BJ (cell line): Measurements from ENCODE around the gene ROR1. TPM values are rescaled to one million over a fixed set of nuclear protein-coding genes. Genes with fewer than 3 reads are reported as not detected.

Source experiments
- CTCF ChIA-PET: fragments of 350-600 bp; formaldehyde crosslinking; extraction: SDS; loops from one replicate; lab custom pipeline; 2021; ENCODE audit warnings: antibody characterized with exemption, inconsistent platforms; lab: Yijun Ruan, JAX
- POLR2A ChIA-PET: fragments of 300-600 bp; sonication (Branson Sonifier 250); formaldehyde crosslinking; extraction: SDS; loops from one replicate; lab custom pipeline; 2021; ENCODE audit warnings: antibody characterized with exemption; lab: Charles Lee
- DNase-seq: peaks from one replicate; pipeline ENCODE4 v3.0.0-alpha.2; 2011; ENCODE audit warnings: low read depth
- H3K27me3 ChIP-seq: 2 replicates; pipeline ENCODE4 v1.6.0; 2011; ENCODE audit warnings: low read length; ENCODE audit not compliant: control insufficient read depth, insufficient read depth
- H3K36me3 ChIP-seq: 2 replicates; pipeline ENCODE4 v1.5.1; 2011; ENCODE audit warnings: low read length; ENCODE audit not compliant: control insufficient read depth, insufficient read depth
- H3K4me3 ChIP-seq: 2 replicates; pipeline ENCODE4 v1.5.1; 2011; ENCODE audit warnings: low read depth, mild to moderate bottlenecking, control low read depth, low read length
- polyA minus RNA-seq: library from RNA; depleted of rRNA, polyadenylated mRNA; stranded (reverse); fragments of >200 nt; gene quantifications from 2 replicates; pipeline ENCODE4 v1.2.3, GENCODE V29; 2011; rRNA and poly(A)+ RNA removed
- polyA plus RNA-seq: library from polyadenylated mRNA; depleted of rRNA; stranded (reverse); fragments of >200 nt; gene quantifications from 2 replicates; pipeline ENCODE4 v1.2.3, GENCODE V29; 2011; rRNA removed
- TF ChIP-seq, protein P1 (sequence below): IDR thresholded peaks from 2 replicates; pipeline ENCODE4 v1.5.1; 2011; ENCODE audit warnings: low read depth, mild to moderate bottlenecking, control low read depth, inconsistent platforms, low read length, moderate library complexity; ENCODE audit not compliant: insufficient read depth

The ROR1 gene
- polyA plus RNA-seq (4.4 and 4.6 TPM in 2 replicates), polyA minus RNA-seq (5.2 and 6.1 TPM in 2 replicates)

- POLR2A ChIA-PET, result interaction anchor here (0.7 kb wide), 1 partner anchor 287 kb away, joined by 10 read pairs; no protein-coding TSS in a partner anchor
- Histone ChIP-seq H3K27me3 (peaks cover 11% of the 10 kb centered on the region), H3K36me3 (no peaks in the 10 kb centered on the region), H3K4me3 (peak within 1 kb of the TSS; percentile 60)
- TF ChIP-seq, protein P1, sequence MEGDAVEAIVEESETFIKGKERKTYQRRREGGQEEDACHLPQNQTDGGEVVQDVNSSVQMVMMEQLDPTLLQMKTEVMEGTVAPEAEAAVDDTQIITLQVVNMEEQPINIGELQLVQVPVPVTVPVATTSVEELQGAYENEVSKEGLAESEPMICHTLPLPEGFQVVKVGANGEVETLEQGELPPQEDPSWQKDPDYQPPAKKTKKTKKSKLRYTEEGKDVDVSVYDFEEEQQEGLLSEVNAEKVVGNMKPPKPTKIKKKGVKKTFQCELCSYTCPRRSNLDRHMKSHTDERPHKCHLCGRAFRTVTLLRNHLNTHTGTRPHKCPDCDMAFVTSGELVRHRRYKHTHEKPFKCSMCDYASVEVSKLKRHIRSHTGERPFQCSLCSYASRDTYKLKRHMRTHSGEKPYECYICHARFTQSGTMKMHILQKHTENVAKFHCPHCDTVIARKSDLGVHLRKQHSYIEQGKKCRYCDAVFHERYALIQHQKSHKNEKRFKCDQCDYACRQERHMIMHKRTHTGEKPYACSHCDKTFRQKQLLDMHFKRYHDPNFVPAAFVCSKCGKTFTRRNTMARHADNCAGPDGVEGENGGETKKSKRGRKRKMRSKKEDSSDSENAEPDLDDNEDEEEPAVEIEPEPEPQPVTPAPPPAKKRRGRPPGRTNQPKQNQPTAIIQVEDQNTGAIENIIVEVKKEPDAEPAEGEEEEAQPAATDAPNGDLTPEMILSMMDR, result peak; percentile 87
- CTCF ChIA-PET, result interaction anchor here (0.6 to 2.3 kb wide), 7 partner anchors 9 to 390 kb away, joined by 3 to 8 read pairs (median 4); no protein-coding TSS in a partner anchor
- no peak for DNase-seq
Measured at GRCh38 chr1:63773815-63774616, at the start of gene ROR1. Gene ROR1, plus strand, starts transcription at chr1:63774017.

DNA sequence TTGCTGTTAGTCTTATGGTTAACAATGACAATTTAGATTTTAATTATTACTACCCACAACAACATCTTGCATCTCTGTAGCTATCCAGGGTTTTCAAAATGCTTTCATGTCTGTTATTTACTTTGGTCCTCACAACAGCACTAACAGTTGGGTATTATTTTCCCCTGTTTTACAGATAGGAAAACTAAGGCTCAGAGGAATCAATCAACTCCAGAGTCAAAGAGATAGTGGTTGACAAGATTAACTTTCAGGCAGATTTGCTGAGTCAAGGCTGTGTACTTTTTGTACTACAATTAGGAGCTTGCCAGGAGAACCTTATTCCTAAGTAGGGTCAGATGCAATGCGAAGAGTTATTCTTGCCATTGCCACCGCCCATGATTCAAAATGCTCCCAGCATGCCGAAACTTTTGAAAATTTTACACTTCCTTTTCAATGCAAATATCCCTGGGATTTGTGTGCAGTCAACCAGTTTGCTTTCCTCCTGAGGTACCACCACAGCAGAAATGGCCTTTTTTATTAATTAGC, 49.4 kb upstream of the ROR1 start:
- Histone ChIP-seq H3K27me3 (no peaks in the 10 kb centered on the region), H3K4me3 (no peak overlapping the region), H3K36me3 (no peaks in the 10 kb centered on the region)
- no peak for DNase-seq
- ChIA-PET POLR2A (no interaction called here), CTCF (no interaction called here)
- TF ChIP-seq, protein P1, result no peak

DNA sequence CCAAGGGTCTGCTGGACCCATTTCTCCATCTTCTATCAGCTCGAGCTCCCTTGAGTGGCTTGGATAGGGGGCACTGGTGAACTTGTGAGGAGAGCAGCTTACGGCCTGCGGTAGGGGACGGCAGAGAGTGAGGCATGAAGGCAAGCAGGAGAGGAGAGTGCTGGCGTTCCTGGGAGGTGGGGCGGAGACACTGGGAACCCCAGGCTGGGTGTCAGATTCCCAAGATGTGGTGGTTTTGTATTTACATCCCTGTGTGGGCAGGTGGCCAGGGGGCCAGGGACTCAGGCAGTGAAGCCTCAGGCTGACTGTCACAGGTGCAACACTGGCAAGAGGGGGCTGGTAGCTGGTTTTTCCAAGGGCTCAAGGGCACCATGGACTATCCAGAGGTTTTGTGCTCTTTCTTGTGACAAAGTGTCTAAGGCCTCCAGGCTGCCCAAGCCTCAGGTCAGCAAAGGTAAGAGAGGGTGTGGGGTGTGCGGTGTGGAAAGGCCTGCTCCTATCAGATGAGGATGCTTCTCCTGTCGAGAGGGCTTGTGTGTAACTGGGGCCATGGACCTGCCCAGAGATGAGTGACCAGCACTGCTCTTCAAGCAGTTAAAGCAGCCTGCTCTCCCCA, 45.1 kb upstream of the ROR1 start:
- TF ChIP-seq, protein P1, result no peak
- no peak for DNase-seq
- CTCF ChIA-PET, result interaction anchor here (1.2 kb wide), 1 partner anchor 10 kb away, joined by 3 read pairs; no protein-coding TSS in a partner anchor
- POLR2A ChIA-PET, result no interaction called here
- H3K4me3 ChIP-seq, result no peak overlapping the region
- no peaks in the 10 kb centered on the region for H3K36me3 ChIP-seq
- no peaks in the 10 kb centered on the region for H3K27me3 ChIP-seq

DNA sequence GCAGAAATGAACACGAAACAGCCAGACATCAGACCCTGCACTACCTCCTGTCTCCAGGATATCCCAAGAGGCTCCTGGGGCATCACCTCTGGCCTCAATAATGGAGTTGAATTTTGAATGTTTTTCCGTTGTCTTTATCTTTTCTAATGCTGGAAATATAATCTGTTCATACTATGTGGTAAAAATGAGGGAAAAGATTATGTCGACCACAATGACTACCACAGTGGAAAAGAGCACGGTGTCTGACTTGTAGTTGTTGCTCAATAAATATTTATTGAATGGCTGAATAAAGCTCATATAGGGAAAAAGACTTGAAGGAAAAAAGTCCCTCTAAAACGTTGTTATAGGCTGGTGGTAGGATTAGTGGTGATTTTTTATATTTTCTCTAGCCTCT, 44.6 kb upstream of the ROR1 start:
- TF ChIP-seq, protein P1, result no peak
- Histone ChIP-seq H3K4me3 (no peak overlapping the region), H3K36me3 (no peaks in the 10 kb centered on the region), H3K27me3 (no peaks in the 10 kb centered on the region)
- CTCF ChIA-PET, result interaction anchor here (0.9 to 1.2 kb wide), 2 partner anchors 10 to 43 kb away, joined by 3 to 5 read pairs; no protein-coding TSS in a partner anchor
- DNase-seq, result no peak
- POLR2A ChIA-PET, result no interaction called here

GRCh38 chr1:63730211-63730610, 43.6 kb upstream of the ROR1 start:
- H3K27me3 ChIP-seq, result no peaks in the 10 kb centered on the region
- CTCF ChIA-PET, result interaction anchor here (0.6 to 1.2 kb wide), 3 partner anchors 11 to 44 kb away, joined by 3 to 5 read pairs (median 3); no protein-coding TSS in a partner anchor
- no peak overlapping the region for H3K4me3 ChIP-seq
- no peaks in the 10 kb centered on the region for H3K36me3 ChIP-seq
- POLR2A ChIA-PET, result no interaction called here
- DNase-seq, result no peak
- TF ChIP-seq, protein P1, result no peak
